ENCODE data around the gene FAM234A.

Gene FAM234A

GRCh38 chr16:283033-283805, 48.6 kb downstream of the FAM234A start, which contains the start of gene PDIA2:
PDIA2 (plus strand) TSS chr16:283164; CDS start chr16:283170, 6 bp downstream.
- no peak for DNase-seq

GRCh38 chr16:284204-285120, 49.8 kb downstream of the FAM234A start:
- no peak for DNase-seq

GRCh38 chr16:285146-286055, 50.8 kb downstream of the FAM234A start:
- no peak for DNase-seq

DNA sequence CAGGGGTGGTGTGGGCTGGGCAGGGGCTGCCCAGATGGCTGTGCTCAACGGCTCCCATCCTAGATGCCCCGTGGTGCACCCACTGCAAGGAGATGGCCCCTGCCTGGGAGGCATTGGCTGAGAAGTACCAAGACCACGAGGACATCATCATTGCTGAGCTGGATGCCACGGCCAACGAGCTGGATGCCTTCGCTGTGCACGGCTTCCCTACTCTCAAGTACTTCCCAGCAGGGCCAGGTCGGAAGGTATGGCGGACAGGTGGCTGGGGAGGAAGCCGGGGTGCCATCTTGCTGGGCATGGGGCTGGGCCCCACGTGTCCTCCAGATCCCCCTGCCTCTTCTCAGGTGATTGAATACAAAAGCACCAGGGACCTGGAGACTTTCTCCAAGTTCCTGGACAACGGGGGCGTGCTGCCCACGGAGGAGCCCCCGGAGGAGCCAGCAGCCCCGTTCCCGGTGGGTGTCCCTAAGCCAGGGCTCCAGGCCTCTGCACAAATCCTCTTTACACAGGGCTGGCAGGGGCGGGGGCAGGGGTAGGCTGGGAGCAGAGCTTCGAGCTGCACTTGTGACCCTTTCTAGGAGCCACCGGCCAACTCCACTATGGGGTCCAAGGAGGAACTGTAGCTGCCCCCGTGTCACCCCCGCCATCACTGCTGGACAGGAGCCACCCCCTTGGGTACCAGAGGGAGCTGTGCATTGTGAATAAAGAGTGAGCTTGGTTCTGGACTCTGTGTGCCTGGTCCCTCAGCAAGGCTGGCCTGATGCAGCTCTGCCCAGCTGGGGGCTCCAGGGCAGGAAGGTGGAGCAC, 52.1 kb downstream of the FAM234A start:
- no peak for DNase-seq

- peak; percentile 86 for DNase-seq
Observed at GRCh38 chr16:287298-287811, 52.7 kb downstream of the FAM234A start.

GRCh38 chr16:287981-288920, 53.6 kb downstream of the FAM234A start:
- no peak for DNase-seq

GRCh38 chr16:289395-289997, 54.9 kb downstream of the FAM234A start:
- no peak for DNase-seq

GRCh38 chr16:290015-290680, 55.5 kb downstream of the FAM234A start:
- DNase-seq = no peak

- DNase-seq = no peak
Observed at GRCh38 chr16:290681-291405, 56.2 kb downstream of the FAM234A start.

GRCh38 chr16:291539-291938, 56.9 kb downstream of the FAM234A start:
- DNase-seq = no peak

DNA sequence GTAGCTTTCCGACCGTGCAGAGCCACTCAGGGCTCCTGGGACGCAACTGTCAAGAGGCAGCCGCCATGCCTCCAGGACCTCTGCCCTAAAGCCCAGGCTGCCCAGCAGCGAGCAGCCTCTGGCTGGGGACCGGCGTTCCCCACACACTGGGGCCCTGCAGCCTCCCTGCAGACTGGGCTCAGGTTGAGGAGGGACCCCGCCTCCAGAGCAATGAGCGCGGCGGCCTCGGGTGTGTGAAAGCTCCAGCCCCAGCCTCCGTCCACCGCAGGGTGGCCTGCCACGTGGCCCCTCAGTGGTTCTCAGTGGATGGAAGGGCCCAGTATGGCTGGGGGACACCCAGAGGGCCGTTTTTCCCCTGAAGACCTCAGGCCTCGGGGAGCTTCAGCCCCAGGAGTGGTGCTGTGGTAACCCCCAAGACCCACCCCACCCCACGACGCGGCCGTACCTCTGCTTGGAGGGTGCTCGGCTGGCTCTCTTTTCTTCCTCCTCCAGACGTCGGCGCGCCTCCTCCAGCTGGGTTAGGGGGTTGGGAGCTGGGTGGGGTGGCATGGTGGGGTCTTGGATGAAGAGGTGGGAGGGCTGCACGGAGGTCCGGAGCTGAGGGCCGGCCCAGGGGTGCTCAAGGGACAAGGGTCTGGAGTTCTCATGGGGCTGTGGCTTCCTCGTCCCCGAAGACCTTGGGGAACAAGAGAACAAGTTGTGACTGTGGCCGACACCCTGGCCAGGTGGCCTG, 58.6 kb downstream of the FAM234A start:
- no peak for DNase-seq

DNA sequence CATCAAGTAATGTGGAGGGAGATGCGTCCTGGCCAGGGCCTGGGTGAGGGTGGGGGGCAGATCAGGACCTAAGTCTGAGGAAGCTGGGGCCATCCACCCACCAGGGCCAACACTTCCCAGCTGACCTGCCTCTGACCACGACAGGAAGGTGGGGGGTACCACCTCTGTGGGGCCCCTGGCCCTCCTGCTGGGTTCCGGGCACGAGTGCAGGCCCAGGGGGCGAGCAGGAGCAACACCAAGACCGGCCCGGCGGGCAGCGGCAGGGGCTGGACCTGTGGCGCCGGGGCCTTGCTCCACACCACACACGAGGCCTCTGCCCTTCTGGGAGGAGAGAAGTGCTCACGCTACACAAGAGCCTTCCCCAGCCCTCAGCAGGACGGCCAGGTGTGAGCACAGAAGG, 61.7 kb downstream of the FAM234A start:
- no peak for DNase-seq

- DNase-seq = no peak
Observed at GRCh38 chr16:296806-297510, 62.3 kb downstream of the FAM234A start.

DNA sequence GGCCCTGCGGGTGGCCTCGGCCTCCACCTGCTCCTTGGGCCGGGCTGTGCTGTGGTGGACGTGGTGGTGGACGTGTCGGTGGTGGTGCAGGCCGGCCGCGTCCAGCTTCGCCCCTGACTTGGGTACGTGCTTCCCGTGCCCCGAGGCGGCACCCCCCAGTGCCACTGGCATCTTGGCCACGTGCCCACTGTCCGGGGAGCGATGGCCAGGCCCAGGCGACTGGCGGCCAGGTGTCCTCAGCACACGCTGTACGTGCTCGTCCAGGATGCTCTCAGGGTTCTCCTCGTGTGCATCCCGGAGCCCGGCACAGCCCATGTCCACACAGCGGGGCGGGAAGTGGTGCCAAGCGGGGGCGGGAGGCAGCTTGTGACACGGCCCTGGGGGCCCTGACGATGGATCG, 63.2 kb downstream of the FAM234A start:
- no peak for DNase-seq

- no peak for DNase-seq
Observed at GRCh38 chr16:301235-301634, 66.6 kb downstream of the FAM234A start.

GRCh38 chr16:301950-302349, 67.3 kb downstream of the FAM234A start:
- no peak for DNase-seq

- DNase-seq = no peak
Observed at GRCh38 chr16:303760-304505, 69.3 kb downstream of the FAM234A start.

Data from NCI-H146 (cell line).